RCC 7860 (cell line): ENCODE measurements around the gene HSD11B1.

Source experiments
- DNase-seq: peaks from one replicate; pipeline ENCODE4 v3.0.0-alpha.2; 2015; ENCODE audit warnings: low spot score
- FAIRE-seq: peaks from 2 replicates; lab custom pipeline; 2012; peaks lifted over from hg19 to GRCh38; lab: Jason Lieb, UNC

The HSD11B1 gene

GRCh38 chr1:209778102-209778501 is 73.5 kb downstream of the HSD11B1 start:
- FAIRE-seq = no peak
- DNase-seq = no peak

DNA sequence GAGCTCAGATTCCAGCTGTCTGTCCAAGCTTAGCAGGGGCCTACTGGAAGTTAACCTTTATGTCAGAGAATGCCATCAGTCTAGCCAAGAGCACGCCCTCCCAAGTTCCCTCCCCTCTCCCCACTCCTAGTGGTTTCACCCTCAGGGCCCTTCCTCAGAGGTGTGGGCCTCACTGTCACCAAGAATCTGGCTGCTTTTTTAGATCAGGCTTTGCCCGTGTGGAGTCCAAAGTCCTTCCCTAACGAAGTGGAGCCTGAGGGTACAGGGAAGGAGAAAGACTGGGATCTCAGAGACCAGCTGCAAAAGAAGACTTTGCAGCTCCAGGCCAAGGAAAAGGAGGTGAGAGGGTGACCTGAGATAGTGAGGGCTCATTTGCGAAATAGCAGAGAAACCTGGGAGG is 75.6 kb downstream of the HSD11B1 start:
- FAIRE-seq (no peak), DNase-seq (no peak)

GRCh38 chr1:209783386-209783785 is 78.7 kb downstream of the HSD11B1 start:
- DNase-seq (no peak), FAIRE-seq (no peak)
